Prostate gland (tissue), 2 donors: ENCODE data around the gene EMILIN1. TPM values are rescaled to one million over a fixed set of nuclear protein-coding genes. Genes with fewer than 3 reads are reported as not detected.

Experiments
- DNase-seq: peaks from one replicate; pipeline ENCODE4 v3.0.0-alpha.2; 2019; ENCODE audit warnings: low spot score
- H3K27ac ChIP-seq, 2 donors: fragments of 200-600 bp; sonication (generic); 2 replicates each; pipeline ENCODE4 v1.5.1; 2017 to 2019
- H3K27me3 ChIP-seq: fragments of 200-600 bp; sonication (generic); replicated peaks from 2 replicates; pipeline ENCODE4 v1.5.1; 2019; ENCODE audit not compliant: insufficient read depth
- H3K36me3 ChIP-seq, 2 donors: fragments of 200-600 bp; sonication (generic); 1 replicate in 1 of 2; 2 replicates in 1 of 2; pipeline versions ENCODE4 v1.5.1 to v1.8.1; 2017 to 2019
- H3K4me1 ChIP-seq: fragments of 200-600 bp; sonication (generic); replicated peaks from 2 replicates; pipeline ENCODE4 v1.5.1; 2019
- H3K4me3 ChIP-seq, 2 donors: fragments of 200-600 bp; sonication (generic); 2 replicates each; pipeline ENCODE4 v1.5.1; 2017 to 2019
- H3K9me3 ChIP-seq: fragments of 200-600 bp; sonication (generic); 2 replicates; pipeline ENCODE4 v1.5.1; 2017
- CTCF ChIP-seq, 4 experiments: fragments of 200-600 bp in 2 of 4; fragments of 450-650 bp in 2 of 4; sonication (generic) in 2 of 4; IDR thresholded peaks; 1 replicate in 3 of 4; 2 replicates in 1 of 4; pipeline ENCODE4 v1.5.1; 2016 to 2019; ENCODE audit warnings: antibody characterized with exemption in 4 of 4, mild to moderate bottlenecking in 2 of 4, moderate library complexity in 2 of 4
- POLR2A ChIP-seq: fragments of 450-650 bp; IDR thresholded peaks from one replicate; pipeline ENCODE4 v1.6.1; 2016; ENCODE audit warnings: antibody characterized with exemption, mild to moderate bottlenecking
- POLR2AphosphoS5 ChIP-seq: sonication (generic); formaldehyde crosslinking; IDR thresholded peaks from one replicate; pipeline ENCODE4 v1.6.1; 2017; ENCODE audit warnings: antibody characterized with exemption
- WGBS: methylation state at CpG from one replicate; pipeline ENCODE4 v1.1.5; 2018; 5-methylcytosine and 5-hydroxymethylcytosine counted together
- intact Hi-C: fragments of 100-400 bp; cut with DNase I; formaldehyde crosslinking; loops from one replicate; pipeline ENCODE4 v1.14.2; 2022
- total RNA-seq, 2 donors: library from RNA; depleted of rRNA; stranded (reverse); fragments of >200 nt; gene quantifications; one replicate each; pipeline ENCODE4 v1.1.0, GENCODE V29; 2016

The EMILIN1 gene
- total RNA-seq, 2 donors from 2014 or later, result 39.8 to 149 TPM

- no peak for DNase-seq
- WGBS, result 75% methylated on average over 11 of the region's 11 CpGs
- Histone ChIP-seq H3K9me3 (no peaks in the 10 kb centered on the region), H3K27me3 (no peaks in the 10 kb centered on the region), H3K27ac (no peak overlapping the region), H3K4me1 (peaks cover 8% of the 10 kb centered on the region), H3K4me3 (no peak overlapping the region), H3K36me3 (peaks cover 7 to 17% of the 10 kb centered on the region in 2 donors)
- TF ChIP-seq POLR2A (no peak), POLR2AphosphoS5 (no peak), CTCF (IDR thresholded peaks at IDR 0.05) (no peak)
- intact Hi-C loops, result no loop called here
Observed at GRCh38 chr2:27128668-27129571, 50.5 kb downstream of the EMILIN1 start.

GRCh38 chr2:27130396-27130795 is 52.0 kb downstream of the EMILIN1 start:
- 90% methylated on average over 10 of the region's 10 CpGs for WGBS
- intact Hi-C loops, result no loop called here
- Histone ChIP-seq H3K36me3 (peaks cover 7 to 17% of the 10 kb centered on the region in 2 donors), H3K4me3 (no peak overlapping the region), H3K27ac (no peak overlapping the region), H3K4me1 (peaks cover 8% of the 10 kb centered on the region), H3K27me3 (no peaks in the 10 kb centered on the region), H3K9me3 (no peaks in the 10 kb centered on the region)
- DNase-seq, result no peak
- TF ChIP-seq CTCF (IDR thresholded peaks at IDR 0.05) (no peak), POLR2A (no peak), POLR2AphosphoS5 (no peak)

GRCh38 chr2:27131429-27131828 is 53.0 kb downstream of the EMILIN1 start:
- Histone ChIP-seq H3K9me3 (no peaks in the 10 kb centered on the region), H3K4me1 (peaks cover 8% of the 10 kb centered on the region), H3K36me3 (peaks cover 7 to 17% of the 10 kb centered on the region in 2 donors), H3K4me3 (no peak overlapping the region), H3K27ac (no peak overlapping the region), H3K27me3 (no peaks in the 10 kb centered on the region)
- intact Hi-C loops, result no loop called here
- TF ChIP-seq POLR2A (no peak), POLR2AphosphoS5 (no peak), CTCF (IDR thresholded peaks at IDR 0.05) (no peak)
- DNase-seq, result no peak
- 93% methylated on average over 11 of the region's 11 CpGs for WGBS

- intact Hi-C loops, result no loop called here
Observed at GRCh38 chr2:27133195-27133875, 54.9 kb downstream of the EMILIN1 start.

More at GRCh38 chr2:27133195-27133875, 54.9 kb downstream of the EMILIN1 start:
- Histone ChIP-seq H3K4me1 (peaks cover 8% of the 10 kb centered on the region), H3K4me3 (peak overlapping the region; percentile 78 to 96), H3K27me3 (no peaks in the 10 kb centered on the region), H3K27ac (peak overlapping the region; percentile 82 to 88), H3K36me3 (peaks cover 7 to 17% of the 10 kb centered on the region in 2 donors), H3K9me3 (no peaks in the 10 kb centered on the region)
- DNase-seq, result no peak
- 31% methylated on average over 13 of the region's 14 CpGs for WGBS
- TF ChIP-seq POLR2AphosphoS5 (no peak), POLR2A (no peak)
